HepG2 (cell line): Measurements from ENCODE around the gene ASAP2. TPM values are rescaled to one million over a fixed set of nuclear protein-coding genes. Genes with fewer than 3 reads are reported as not detected.

Experiments
- ADNP ChIP-seq: sonication (generic); formaldehyde crosslinking; IDR thresholded peaks from 2 replicates; pipeline ENCODE4 v1.4.0; 2020; ENCODE audit warnings: missing genetic modification reagents
- HMGXB3 ChIP-seq: sonication (generic); formaldehyde crosslinking; IDR thresholded peaks from 2 replicates; pipeline ENCODE4 v1.4.0; 2020; ENCODE audit warnings: missing genetic modification reagents, borderline replicate concordance
- KDM5B ChIP-seq: sonication (generic); formaldehyde crosslinking; IDR thresholded peaks from 2 replicates; pipeline ENCODE4 v1.4.0; 2020; ENCODE audit warnings: missing genetic modification reagents, mild to moderate bottlenecking, borderline replicate concordance
- MATR3 ChIP-seq: sonication (generic); formaldehyde crosslinking; IDR thresholded peaks from 2 replicates; pipeline ENCODE4 v1.4.0; 2020; ENCODE audit warnings: missing genetic modification reagents
- NFKB2 ChIP-seq: sonication (generic); formaldehyde crosslinking; IDR thresholded peaks from 2 replicates; pipeline ENCODE4 v1.4.0; 2020; ENCODE audit warnings: missing genetic modification reagents, borderline replicate concordance
- NPAS2 ChIP-seq: sonication (generic); formaldehyde crosslinking; IDR thresholded peaks from 2 replicates; pipeline ENCODE4 v1.8.0; 2022; ENCODE audit warnings: mild to moderate bottlenecking, missing genetic modification reagents, borderline replicate concordance
- NR3C1 ChIP-seq: sonication (generic); formaldehyde crosslinking; IDR thresholded peaks from 2 replicates; pipeline ENCODE4 v1.4.0; 2020; ENCODE audit warnings: missing genetic modification reagents
- PLRG1 ChIP-seq: fragments of 450-650 bp; conservative IDR thresholded peaks from 2 replicates; pipeline ENCODE4 v1.6.1; 2016
- PRDM15 ChIP-seq: sonication (generic); formaldehyde crosslinking; IDR thresholded peaks from 2 replicates; pipeline ENCODE4 v1.4.0; 2020; ENCODE audit warnings: missing genetic modification reagents
- TRAFD1 ChIP-seq: sonication (generic); formaldehyde crosslinking; IDR thresholded peaks from 2 replicates; pipeline ENCODE4 v1.5.1; 2020; ENCODE audit warnings: missing genetic modification reagents, mild to moderate bottlenecking, borderline replicate concordance
- TRIM22 ChIP-seq: fragments of 450-650 bp; IDR thresholded peaks from 2 replicates; pipeline ENCODE4 v1.6.1; 2017
- U2AF2 ChIP-seq: fragments of 200-400 bp; formaldehyde crosslinking; IDR thresholded peaks from 2 replicates; pipeline ENCODE4 v1.6.1; 2017; ENCODE audit warnings: low read depth, mild to moderate bottlenecking, low read length
- ZKSCAN8 ChIP-seq: IDR thresholded peaks from 2 replicates; pipeline ENCODE4 v1.6.1; 2016; ENCODE audit warnings: borderline replicate concordance, missing genetic modification reagents, missing compliant biosample characterization
- ZNF383 ChIP-seq: sonication (generic); formaldehyde crosslinking; IDR thresholded peaks from 2 replicates; pipeline ENCODE4 v1.4.0; 2020; ENCODE audit warnings: missing genetic modification reagents, mild to moderate bottlenecking, borderline replicate concordance
- ZNF7 ChIP-seq: IDR thresholded peaks from 2 replicates; pipeline ENCODE4 v1.6.1; 2016; ENCODE audit warnings: missing biosample characterization, missing genetic modification reagents
- ZNF850 ChIP-seq: sonication (generic); formaldehyde crosslinking; conservative IDR thresholded peaks from 2 replicates; pipeline ENCODE4 v1.9.0; 2021; ENCODE audit warnings: mild to moderate bottlenecking, missing genetic modification reagents
- polyA plus RNA-seq, 8 experiments: library from polyadenylated mRNA; depleted of rRNA in 3 of 8; stranded (reverse) in 7 of 8; unstranded in 1 of 8; fragments of >200 nt; fragmentation: Illumina TruSeq in 4 of 8; extraction: Trizol in 4 of 8; gene quantifications; 2 replicates each; pipeline versions ENCODE4 v1.2.1 to v1.2.3, GENCODE V29; 2011 to 2016; ENCODE audit warnings: low read depth in 4 of 8, missing spikeins in 1 of 8, mixed read lengths in 1 of 8; ENCODE audit not compliant: insufficient read depth in 1 of 8
- total RNA-seq, 5 experiments: library from RNA; depleted of rRNA; stranded (reverse); fragments of >200 nt; fragmentation: Illumina TruSeq; extraction: Trizol; gene quantifications; 2 replicates each; pipeline ENCODE4 v1.2.3, GENCODE V29; 2016; ENCODE audit warnings: low read depth in 1 of 5

ASAP2 gene
- total and polyA plus RNA-seq, 2 of the 13 experiments (the other 11 are each of a cell fraction or from before 2014, with no cell fraction given): 7.3 to 22.3 TPM

- TF ChIP-seq TRAFD1 (CRISPR knock-in tag) (no peak), U2AF2 (no peak), ZNF850 (CRISPR knock-in tag) (no peak), NFKB2 (CRISPR knock-in tag) (no peak), ZNF383 (CRISPR knock-in tag) (no peak), KDM5B (CRISPR knock-in tag) (peak; percentile 62; the same call in 1 of the 2 replicates), TRIM22 (no peak), HMGXB3 (CRISPR knock-in tag) (0 out of 2 replicates have a peak, but pooled peaks have one; percentile 27), ADNP (CRISPR knock-in tag) (no peak), NR3C1 (CRISPR knock-in tag) (no peak), PLRG1 (no peak), ZKSCAN8 (CRISPR knock-in tag) (peak; percentile 93), PRDM15 (CRISPR knock-in tag) (no peak), MATR3 (CRISPR knock-in tag) (no peak), ZNF7 (CRISPR knock-in tag) (no peak), NPAS2 (CRISPR knock-in tag) (no peak)
Observed at GRCh38 chr2:9167718-9168657, 38.6 kb upstream of the ASAP2 start (continued).
